GM10266 (cell line): ENCODE results near the gene HS3ST5.

ENCODE experiments used
- DNase-seq: peaks from one replicate; pipeline ENCODE4 v3.0.0; 2012; ENCODE audit errors: extremely low spot score
- CTCF ChIP-seq: IDR thresholded peaks from 2 replicates; pipeline ENCODE4 v1.5.1; 2012; ENCODE audit warnings: mild to moderate bottlenecking, low read depth; ENCODE audit not compliant: control insufficient read depth, insufficient read depth; ENCODE audit errors: missing control alignments

HS3ST5 gene

GRCh38 chr6:114172576-114173260 is 170.1 kb downstream of the HS3ST5 start:
- TF ChIP-seq CTCF = no peak
- no peak for DNase-seq

DNA sequence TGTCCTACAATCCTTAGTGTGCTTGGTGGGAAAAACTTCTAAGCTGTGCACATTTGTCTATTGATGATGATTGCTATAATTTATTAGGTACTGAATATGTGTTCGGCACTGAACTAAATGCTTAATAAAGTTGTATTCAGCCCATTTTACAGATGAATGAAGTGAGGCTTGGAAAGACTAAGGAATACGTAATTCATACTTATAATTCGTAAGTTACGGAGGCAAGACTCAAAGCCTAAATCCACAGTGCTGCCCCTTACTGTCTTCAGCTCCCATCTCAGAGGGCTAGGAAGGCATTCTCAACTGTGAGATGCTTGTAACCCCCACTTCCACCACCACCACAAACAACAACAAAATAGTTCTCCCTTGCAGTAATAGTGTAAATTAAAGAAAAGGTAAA is 171.3 kb downstream of the HS3ST5 start:
- no peak for TF ChIP-seq CTCF
- no peak for DNase-seq

DNA sequence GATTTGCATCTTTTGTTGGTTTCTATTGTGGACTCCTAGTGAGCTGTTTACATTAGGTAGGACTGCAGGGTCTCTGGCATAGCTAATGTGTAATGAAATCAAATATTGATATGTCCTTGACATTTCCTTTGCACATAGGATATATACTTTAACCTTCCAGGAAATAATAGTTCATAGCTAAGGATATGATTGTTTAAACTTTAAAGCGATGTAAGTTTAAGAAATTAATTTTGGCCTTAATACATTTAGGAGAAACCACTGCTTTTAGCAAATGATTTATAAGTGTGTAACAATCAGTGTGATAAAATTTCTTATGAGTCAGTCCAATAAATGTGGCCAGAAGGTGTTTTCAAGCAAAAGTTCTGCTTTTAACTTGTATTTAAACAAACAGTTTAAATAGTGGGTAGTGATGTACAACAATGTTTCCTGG is 171.8 kb downstream of the HS3ST5 start:
- no peak for DNase-seq
- TF ChIP-seq CTCF = no peak

- no peak for DNase-seq
- TF ChIP-seq CTCF = no peak
Observed at GRCh38 chr6:114170372-114170771, 172.5 kb downstream of the HS3ST5 start.

DNA sequence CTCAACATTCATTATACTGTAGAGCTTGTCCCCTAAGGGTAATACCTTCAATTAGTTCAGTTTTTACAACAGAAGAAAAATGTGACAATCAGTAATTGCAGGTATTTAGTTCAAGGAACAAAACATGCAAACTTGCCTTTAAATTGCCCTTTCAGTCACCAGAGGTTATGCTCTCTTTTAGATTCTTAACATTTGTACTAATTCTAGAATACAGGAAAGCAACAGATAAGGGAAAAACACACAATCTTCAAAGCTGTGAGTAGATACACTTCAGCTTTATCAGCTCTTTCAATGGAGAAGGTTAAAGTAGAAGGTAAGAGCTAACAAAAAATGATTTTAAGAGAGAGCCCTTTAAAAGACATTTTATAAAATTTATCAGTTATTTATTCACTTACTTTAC is 173.1 kb downstream of the HS3ST5 start:
- no peak for TF ChIP-seq CTCF
- DNase-seq = no peak

GRCh38 chr6:114167583-114168576 is 174.9 kb downstream of the HS3ST5 start:
- no peak for TF ChIP-seq CTCF
- no peak for DNase-seq

DNA sequence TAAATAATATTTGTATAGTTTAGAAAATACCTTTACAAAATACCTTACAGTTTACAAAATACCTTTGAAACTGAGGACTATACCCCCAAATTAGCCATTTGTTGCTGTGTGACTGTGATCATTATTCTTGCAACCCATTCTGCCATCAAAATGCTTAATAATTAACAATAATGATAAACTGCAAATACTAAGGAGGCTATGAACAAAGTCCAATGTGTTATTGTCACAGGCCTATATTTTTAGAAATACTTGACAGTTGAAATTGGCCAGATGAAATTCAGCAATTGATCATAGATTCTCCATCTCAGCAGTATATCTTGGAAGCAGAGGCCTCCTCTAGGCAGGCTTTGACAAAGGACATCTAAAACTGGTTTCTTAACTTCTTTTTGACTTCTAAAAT is 178.6 kb downstream of the HS3ST5 start:
- TF ChIP-seq CTCF = no peak
- DNase-seq = no peak
